ENCODE measurements around the gene SORL1. TPM values are rescaled to one million over a fixed set of nuclear protein-coding genes. Genes with fewer than 3 reads are reported as not detected.

Gene SORL1
- total RNA-seq, 2 donors from 2014 or later = 273 to 331 TPM

- peak overlapping the region; percentile 95 for H3K27ac Mint-ChIP-seq
- H3K9me3 ChIP-seq (ENCODE audit: control insufficient read depth, low read length, poor library complexity, severe bottlenecking) = no peaks in the 10 kb centered on the region
- ATAC-seq (no peak), DNase-seq (no peak)
- H3K4me1 Mint-ChIP-seq = peaks cover 42% of the 10 kb centered on the region
- H3K36me3 Mint-ChIP-seq (ENCODE audit: low read depth) = no peaks in the 10 kb centered on the region
- H3K27me3 Mint-ChIP-seq = no peaks in the 10 kb centered on the region
- peak overlapping the region; percentile 50 for H3K4me3 Mint-ChIP-seq
These were observed 34.5 kb upstream of the SORL1 start for GRCh38 chr11:121417607-121418006.

- H3K27ac Mint-ChIP-seq = peak overlapping the region; percentile 95
- H3K4me3 Mint-ChIP-seq = peak overlapping the region; percentile 25
- H3K36me3 Mint-ChIP-seq (ENCODE audit: low read depth) = no peaks in the 10 kb centered on the region
- no peaks in the 10 kb centered on the region for H3K9me3 ChIP-seq (ENCODE audit: control insufficient read depth, low read length, poor library complexity, severe bottlenecking)
- peaks cover 46% of the 10 kb centered on the region for H3K4me1 Mint-ChIP-seq
- DNase-seq = peak in 2 of 3 donors; percentile 18 to 33
- peak; percentile 86 for ATAC-seq
- no peaks in the 10 kb centered on the region for H3K27me3 Mint-ChIP-seq
These were observed 33.4 kb upstream of the SORL1 start for GRCh38 chr11:121418625-121419114.

- DNase-seq (no peak), ATAC-seq (no peak)
- Mint-ChIP-seq H3K4me1 (peaks cover 48% of the 10 kb centered on the region), H3K27ac (peak overlapping the region; percentile 95), H3K36me3 (ENCODE audit: low read depth) (no peaks in the 10 kb centered on the region), H3K27me3 (no peaks in the 10 kb centered on the region), H3K4me3 (no peak overlapping the region)
- H3K9me3 ChIP-seq (ENCODE audit: control insufficient read depth, low read length, poor library complexity, severe bottlenecking) = no peaks in the 10 kb centered on the region
These were observed 32.3 kb upstream of the SORL1 start for GRCh38 chr11:121419836-121420235.

- no peaks in the 10 kb centered on the region for H3K36me3 Mint-ChIP-seq (ENCODE audit: low read depth)
- H3K4me3 Mint-ChIP-seq = no peak overlapping the region
- ATAC-seq = no peak
- no peaks in the 10 kb centered on the region for H3K9me3 ChIP-seq (ENCODE audit: control insufficient read depth, low read length, poor library complexity, severe bottlenecking)
- no peaks in the 10 kb centered on the region for H3K27me3 Mint-ChIP-seq
- H3K27ac Mint-ChIP-seq = peak overlapping the region; percentile 95
- H3K4me1 Mint-ChIP-seq = peaks cover 44% of the 10 kb centered on the region
- no peak for DNase-seq
These were observed 31.7 kb upstream of the SORL1 start for GRCh38 chr11:121420398-121420797.

GRCh38 chr11:121421149-121421901 lies 30.8 kb upstream of the SORL1 start:
- no peaks in the 10 kb centered on the region for H3K27me3 Mint-ChIP-seq
- DNase-seq = no peak
- no peaks in the 10 kb centered on the region for H3K36me3 Mint-ChIP-seq (ENCODE audit: low read depth)
- H3K4me3 Mint-ChIP-seq = no peak overlapping the region
- H3K9me3 ChIP-seq (ENCODE audit: control insufficient read depth, low read length, poor library complexity, severe bottlenecking) = no peaks in the 10 kb centered on the region
- ATAC-seq = no peak
- peaks cover 40% of the 10 kb centered on the region for H3K4me1 Mint-ChIP-seq
- peak overlapping the region; percentile 95 for H3K27ac Mint-ChIP-seq

- ATAC-seq = peak; percentile 7
- Mint-ChIP-seq H3K4me3 (no peak overlapping the region), H3K36me3 (ENCODE audit: low read depth) (no peaks in the 10 kb centered on the region), H3K27me3 (no peaks in the 10 kb centered on the region), H3K4me1 (peaks cover 35% of the 10 kb centered on the region), H3K27ac (peak overlapping the region; percentile 39)
- no peaks in the 10 kb centered on the region for H3K9me3 ChIP-seq (ENCODE audit: control insufficient read depth, low read length, poor library complexity, severe bottlenecking)
- no peak for DNase-seq
These were observed 29.4 kb upstream of the SORL1 start for GRCh38 chr11:121422675-121423074.

GRCh38 chr11:121425828-121426227 lies 26.3 kb upstream of the SORL1 start:
- peak overlapping the region; percentile 72 for H3K27ac Mint-ChIP-seq
- ATAC-seq = no peak

GRCh38 chr11:121426476-121427399 lies 25.4 kb upstream of the SORL1 start:
- Mint-ChIP-seq H3K4me1 (peaks cover 17% of the 10 kb centered on the region), H3K4me3 (peak overlapping the region; percentile 77)

More at GRCh38 chr11:121425828-121426227, 26.3 kb upstream of the SORL1 start:
- Mint-ChIP-seq H3K4me1 (peaks cover 20% of the 10 kb centered on the region), H3K27me3 (no peaks in the 10 kb centered on the region), H3K36me3 (ENCODE audit: low read depth) (no peaks in the 10 kb centered on the region), H3K4me3 (no peak overlapping the region)
- no peak for DNase-seq
- H3K9me3 ChIP-seq (ENCODE audit: control insufficient read depth, low read length, poor library complexity, severe bottlenecking) = no peaks in the 10 kb centered on the region

GRCh38 chr11:121427400-121427744 lies 24.7 kb upstream of the SORL1 start:
- Mint-ChIP-seq H3K4me3 (peak overlapping the region; percentile 77), H3K27ac (no peak overlapping the region), H3K36me3 (ENCODE audit: low read depth) (peaks cover 3% of the 10 kb centered on the region), H3K4me1 (peaks cover 15% of the 10 kb centered on the region), H3K27me3 (no peaks in the 10 kb centered on the region)
- DNase-seq = no peak
- H3K9me3 ChIP-seq (ENCODE audit: control insufficient read depth, low read length, poor library complexity, severe bottlenecking) = no peaks in the 10 kb centered on the region
- no peak for ATAC-seq

More at GRCh38 chr11:121426476-121427399, 25.4 kb upstream of the SORL1 start:
- Mint-ChIP-seq H3K36me3 (ENCODE audit: low read depth) (peaks cover 2% of the 10 kb centered on the region), H3K27ac (peak overlapping the region; percentile 72), H3K27me3 (no peaks in the 10 kb centered on the region)
- H3K9me3 ChIP-seq (ENCODE audit: control insufficient read depth, low read length, poor library complexity, severe bottlenecking) = no peaks in the 10 kb centered on the region
- DNase-seq (peak in 1 of 3 donors; percentile 22), ATAC-seq (peak; percentile 75)

GRCh38 chr11:121429556-121429955 lies 22.6 kb upstream of the SORL1 start:
- Mint-ChIP-seq H3K27ac (no peak overlapping the region), H3K27me3 (no peaks in the 10 kb centered on the region)
- no peak for ATAC-seq

GRCh38 chr11:121431820-121432526 lies 20.1 kb upstream of the SORL1 start:
- H3K27ac Mint-ChIP-seq = peak overlapping the region; percentile 49

More at GRCh38 chr11:121429556-121429955, 22.6 kb upstream of the SORL1 start:
- H3K4me3 Mint-ChIP-seq = no peak overlapping the region
- no peaks in the 10 kb centered on the region for H3K9me3 ChIP-seq (ENCODE audit: control insufficient read depth, low read length, poor library complexity, severe bottlenecking)
- peaks cover 3% of the 10 kb centered on the region for H3K36me3 Mint-ChIP-seq (ENCODE audit: low read depth)
- peaks cover 6% of the 10 kb centered on the region for H3K4me1 Mint-ChIP-seq
- DNase-seq = no peak

GRCh38 chr11:121435132-121435531 lies 17.0 kb upstream of the SORL1 start:
- ATAC-seq (no peak), DNase-seq (no peak)
- Mint-ChIP-seq H3K27ac (peak overlapping the region; percentile 81), H3K36me3 (ENCODE audit: low read depth) (peaks cover 3% of the 10 kb centered on the region), H3K27me3 (no peaks in the 10 kb centered on the region), H3K4me3 (no peak overlapping the region), H3K4me1 (peaks cover 24% of the 10 kb centered on the region)
- no peaks in the 10 kb centered on the region for H3K9me3 ChIP-seq (ENCODE audit: control insufficient read depth, low read length, poor library complexity, severe bottlenecking)

More at GRCh38 chr11:121431820-121432526, 20.1 kb upstream of the SORL1 start:
- ATAC-seq (no peak), DNase-seq (no peak)
- Mint-ChIP-seq H3K27me3 (no peaks in the 10 kb centered on the region), H3K4me3 (no peak overlapping the region), H3K36me3 (ENCODE audit: low read depth) (peaks cover 3% of the 10 kb centered on the region), H3K4me1 (peaks cover 14% of the 10 kb centered on the region)
- no peaks in the 10 kb centered on the region for H3K9me3 ChIP-seq (ENCODE audit: control insufficient read depth, low read length, poor library complexity, severe bottlenecking)

All from T-helper 17 cell (primary cell).